GM12873 (cell line): ENCODE results near the gene ANKRD22.

Experiments used
- CTCF ChIP-seq: IDR thresholded peaks from 2 replicates; pipeline ENCODE4 v1.5.1; 2012; ENCODE audit warnings: low read depth, mild to moderate bottlenecking, moderate library complexity, low read length, control low read depth; ENCODE audit not compliant: insufficient read depth; ENCODE audit errors: missing control alignments

Gene ANKRD22

GRCh38 chr10:88851706-88852105, at the start of gene ANKRD22:
TSS of gene ANKRD22 (minus strand) at chr10:88851844. CDS start at chr10:88851607, 237 bp downstream.
- TF ChIP-seq CTCF: no peak

- no peak for TF ChIP-seq CTCF
Observed at GRCh38 chr10:88899886-88900285, 48.2 kb upstream of the ANKRD22 start.

GRCh38 chr10:88898727-88899126, 47.1 kb upstream of the ANKRD22 start:
- TF ChIP-seq CTCF: no peak

GRCh38 chr10:88896994-88897853, 45.6 kb upstream of the ANKRD22 start:
- no peak for TF ChIP-seq CTCF

GRCh38 chr10:88896372-88896993, 44.8 kb upstream of the ANKRD22 start:
- TF ChIP-seq CTCF: no peak

- peak; percentile 21 for TF ChIP-seq CTCF
Observed at GRCh38 chr10:88895250-88895649, 43.6 kb upstream of the ANKRD22 start.

GRCh38 chr10:88893611-88894010, 42.0 kb upstream of the ANKRD22 start:
- no peak for TF ChIP-seq CTCF
